ENCODE data around the gene FN3K. TPM values are rescaled to one million over a fixed set of nuclear protein-coding genes. Genes with fewer than 3 reads are reported as not detected.
"Not testable (repeated sequence)": the region's sequence is repeated elsewhere in the genome, so short reads cannot be mapped to it uniquely, and the experiment has no call there.

Gene FN3K
- total RNA-seq, 1 donor from 2014 or later = 40.6 TPM

DNA sequence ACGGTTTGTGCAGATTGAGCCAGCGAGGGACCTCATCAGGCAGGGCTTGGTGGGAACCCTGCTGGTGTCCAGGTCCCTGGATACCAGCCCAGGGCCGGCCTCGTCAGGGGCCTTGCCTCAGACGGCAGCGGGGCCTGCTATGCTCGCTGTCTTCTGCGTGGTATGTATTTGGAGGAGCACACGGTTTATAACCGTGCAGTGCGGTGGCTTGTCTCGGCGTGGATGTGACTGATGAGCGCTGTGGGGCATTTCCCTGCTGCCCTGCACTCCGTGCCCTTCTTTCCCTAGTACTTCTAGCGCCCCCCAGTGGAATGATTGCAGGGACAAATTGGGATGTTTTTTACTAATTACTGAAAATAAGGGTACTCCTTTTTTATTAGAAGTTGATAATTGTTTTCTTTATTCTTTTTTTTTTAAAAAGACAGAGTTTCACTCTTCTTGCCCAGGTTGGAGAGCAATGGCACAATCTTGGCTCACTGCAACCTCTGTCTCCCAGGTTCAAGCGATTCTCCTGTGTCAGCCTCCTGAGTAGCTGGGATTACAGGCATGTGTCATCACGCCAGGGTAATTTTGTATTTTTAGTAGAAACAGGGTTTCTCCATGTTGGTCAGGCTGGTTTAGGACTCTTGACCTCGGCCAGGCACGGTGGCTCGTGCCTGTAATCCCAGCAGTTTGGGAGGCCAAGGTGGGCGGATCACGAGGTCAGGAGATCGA, 31.8 kb downstream of the FN3K start:
- no peaks in the 10 kb centered on the region for H3K9me3 Mint-ChIP-seq (ENCODE audit: low read depth)
- H3K36me3 Mint-ChIP-seq (ENCODE audit: insufficient read depth) = peaks cover 21% of the 10 kb centered on the region
- H3K4me1 Mint-ChIP-seq (ENCODE audit: low read depth) = peaks cover 6% of the 10 kb centered on the region
- H3K27ac Mint-ChIP-seq = peak overlapping the region; percentile 62
- TF ChIP-seq, protein P1, sequence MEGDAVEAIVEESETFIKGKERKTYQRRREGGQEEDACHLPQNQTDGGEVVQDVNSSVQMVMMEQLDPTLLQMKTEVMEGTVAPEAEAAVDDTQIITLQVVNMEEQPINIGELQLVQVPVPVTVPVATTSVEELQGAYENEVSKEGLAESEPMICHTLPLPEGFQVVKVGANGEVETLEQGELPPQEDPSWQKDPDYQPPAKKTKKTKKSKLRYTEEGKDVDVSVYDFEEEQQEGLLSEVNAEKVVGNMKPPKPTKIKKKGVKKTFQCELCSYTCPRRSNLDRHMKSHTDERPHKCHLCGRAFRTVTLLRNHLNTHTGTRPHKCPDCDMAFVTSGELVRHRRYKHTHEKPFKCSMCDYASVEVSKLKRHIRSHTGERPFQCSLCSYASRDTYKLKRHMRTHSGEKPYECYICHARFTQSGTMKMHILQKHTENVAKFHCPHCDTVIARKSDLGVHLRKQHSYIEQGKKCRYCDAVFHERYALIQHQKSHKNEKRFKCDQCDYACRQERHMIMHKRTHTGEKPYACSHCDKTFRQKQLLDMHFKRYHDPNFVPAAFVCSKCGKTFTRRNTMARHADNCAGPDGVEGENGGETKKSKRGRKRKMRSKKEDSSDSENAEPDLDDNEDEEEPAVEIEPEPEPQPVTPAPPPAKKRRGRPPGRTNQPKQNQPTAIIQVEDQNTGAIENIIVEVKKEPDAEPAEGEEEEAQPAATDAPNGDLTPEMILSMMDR (IDR thresholded peaks at IDR 0.05; ENCODE audit: unreplicated experiment) = peak; percentile 68
- no peak for DNase-seq (ENCODE audit: low spot score, unreplicated experiment)
- no peak overlapping the region for H3K4me3 Mint-ChIP-seq (ENCODE audit: low read depth)
- no peaks in the 10 kb centered on the region for H3K27me3 Mint-ChIP-seq

DNA sequence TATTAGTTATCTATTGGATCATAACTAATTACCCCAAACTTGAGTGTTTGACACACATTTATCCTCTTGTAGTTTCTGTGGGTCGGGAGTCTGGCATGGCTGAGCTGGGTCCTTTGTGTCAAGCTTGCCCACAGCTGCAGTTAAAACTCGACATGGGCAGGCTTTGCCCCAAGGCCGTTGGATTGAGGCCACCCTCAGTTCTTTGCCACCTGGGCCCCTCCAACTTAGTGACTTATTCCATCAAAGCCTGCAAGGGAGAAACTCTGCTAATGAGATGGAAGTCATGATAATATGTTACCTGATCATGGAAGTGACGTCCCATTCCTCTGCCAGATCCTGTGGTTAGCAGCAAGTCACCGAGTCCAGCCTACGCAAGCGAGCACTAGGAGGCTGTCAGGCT, 33.6 kb downstream of the FN3K start:
- no peak for DNase-seq (ENCODE audit: low spot score, unreplicated experiment)
- TF ChIP-seq, protein P1 (IDR thresholded peaks at IDR 0.05; ENCODE audit: unreplicated experiment) = no peak
- Mint-ChIP-seq H3K4me3 (ENCODE audit: low read depth) (no peak overlapping the region), H3K27ac (no peak overlapping the region), H3K4me1 (ENCODE audit: low read depth) (peaks cover 1% of the 10 kb centered on the region), H3K36me3 (ENCODE audit: insufficient read depth) (peaks cover 31% of the 10 kb centered on the region), H3K27me3 (no peaks in the 10 kb centered on the region), H3K9me3 (ENCODE audit: low read depth) (no peaks in the 10 kb centered on the region)

DNA sequence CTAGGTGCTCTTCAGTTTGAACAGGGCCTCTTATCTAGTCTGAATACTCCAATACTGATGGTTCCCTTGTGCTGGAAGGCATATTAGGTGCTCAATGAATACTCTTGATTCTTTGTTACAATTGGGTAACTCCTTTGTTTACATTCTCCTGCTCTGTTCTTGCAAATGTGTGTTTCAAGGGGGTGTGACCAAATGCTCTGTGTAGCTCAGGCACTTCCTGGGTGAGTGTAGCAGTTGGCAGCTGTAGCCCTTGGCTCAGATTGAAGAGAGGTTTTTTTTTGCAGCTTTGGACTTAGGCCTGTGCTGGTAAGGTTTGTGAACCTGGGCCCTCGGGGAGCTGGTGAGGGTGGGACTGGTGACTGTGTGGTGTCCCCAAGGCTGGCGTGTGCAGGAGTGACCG, 36.6 kb downstream of the FN3K start:
- no peak overlapping the region for H3K4me3 Mint-ChIP-seq (ENCODE audit: low read depth)
- peaks cover 34% of the 10 kb centered on the region for H3K36me3 Mint-ChIP-seq (ENCODE audit: insufficient read depth)
- H3K9me3 Mint-ChIP-seq (ENCODE audit: low read depth) = peaks cover under 1% of the 10 kb centered on the region

DNA sequence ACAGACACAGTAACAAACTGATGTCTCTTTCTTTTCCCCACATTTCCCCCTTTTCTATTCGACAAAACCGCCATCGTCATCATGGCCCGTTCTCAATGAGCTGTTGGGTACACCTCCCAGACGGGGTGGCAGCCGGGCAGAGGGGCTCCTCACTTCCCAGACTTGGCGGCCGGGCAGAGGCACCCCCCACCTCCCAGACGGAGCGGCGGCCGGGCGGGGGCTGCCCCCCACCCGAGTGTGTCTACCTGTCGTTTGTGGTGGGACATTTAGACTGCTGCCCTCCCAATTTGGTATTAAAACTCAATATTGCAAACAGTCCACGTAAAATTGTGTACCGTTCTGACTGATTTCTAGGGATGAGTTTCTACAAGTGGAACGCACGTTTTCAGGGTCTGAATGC, 39.0 kb downstream of the FN3K start:
- not testable (repeated sequence) for H3K27ac Mint-ChIP-seq; H3K9me3 Mint-ChIP-seq (ENCODE audit: low read depth); DNase-seq (ENCODE audit: low spot score, unreplicated experiment); H3K27me3 Mint-ChIP-seq; H3K4me3 Mint-ChIP-seq (ENCODE audit: low read depth); H3K4me1 Mint-ChIP-seq (ENCODE audit: low read depth)
- peaks cover 29% of the 10 kb centered on the region for H3K36me3 Mint-ChIP-seq (ENCODE audit: insufficient read depth)

More for the DNA sequence above, 36.6 kb downstream of the FN3K start:
- TF ChIP-seq, protein P1 (IDR thresholded peaks at IDR 0.05; ENCODE audit: unreplicated experiment) = no peak
- no peak for DNase-seq (ENCODE audit: low spot score, unreplicated experiment)
- Mint-ChIP-seq H3K27ac (no peak overlapping the region), H3K27me3 (no peaks in the 10 kb centered on the region), H3K4me1 (ENCODE audit: low read depth) (peaks cover 2% of the 10 kb centered on the region)

DNA sequence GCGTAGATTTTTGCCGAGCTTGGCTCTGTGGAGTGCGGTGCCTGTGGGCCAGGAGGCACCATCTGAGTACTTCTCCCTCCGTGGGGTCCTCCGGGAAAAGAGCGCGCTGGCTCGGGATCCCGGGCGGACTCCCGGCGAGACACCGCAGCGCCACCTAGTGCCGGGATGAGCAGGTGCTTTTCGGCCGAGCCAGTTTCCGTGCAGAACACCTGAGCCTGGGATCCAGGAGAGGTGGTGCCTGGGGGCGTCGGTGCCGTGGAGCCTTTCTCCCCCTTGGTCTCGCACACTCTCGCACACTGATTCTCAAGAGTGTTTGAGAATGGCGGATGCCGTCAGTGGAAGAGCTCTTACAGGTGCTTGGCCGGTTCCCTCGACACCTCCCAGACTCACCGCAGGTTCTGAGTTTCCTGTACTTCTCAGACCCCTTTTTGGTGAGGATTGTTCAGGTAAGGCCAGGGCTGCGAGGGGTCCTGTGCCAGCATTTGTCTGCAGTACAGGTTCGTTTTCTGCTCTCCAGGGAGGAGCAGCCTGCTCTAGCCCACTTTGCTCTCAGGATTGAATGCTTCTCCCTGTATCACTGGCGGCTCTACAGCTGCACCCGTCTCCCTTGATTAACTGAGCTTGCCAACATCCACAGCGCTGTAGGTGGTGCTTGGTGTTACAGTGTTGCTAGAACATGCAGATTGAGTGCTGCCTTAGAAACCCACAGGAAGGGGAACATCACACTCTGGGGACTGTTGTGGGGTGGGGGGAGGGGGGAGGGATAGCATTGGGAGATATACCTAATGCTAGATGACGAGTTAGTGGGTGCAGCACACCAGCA, 39.8 kb downstream of the FN3K start:
- peaks cover 4% of the 10 kb centered on the region for H3K9me3 Mint-ChIP-seq (ENCODE audit: low read depth)
- TF ChIP-seq, protein P1 (IDR thresholded peaks at IDR 0.05; ENCODE audit: unreplicated experiment) = peak; percentile 79
- peak; percentile 53 for DNase-seq (ENCODE audit: low spot score, unreplicated experiment)
- peaks cover 26% of the 10 kb centered on the region for H3K36me3 Mint-ChIP-seq (ENCODE audit: insufficient read depth)
- no peak overlapping the region for H3K4me3 Mint-ChIP-seq (ENCODE audit: low read depth)
- H3K4me1 Mint-ChIP-seq (ENCODE audit: low read depth) = peaks cover 2% of the 10 kb centered on the region
- H3K27ac Mint-ChIP-seq = no peak overlapping the region
- H3K27me3 Mint-ChIP-seq = no peaks in the 10 kb centered on the region

Data from progenitor cell of endocrine pancreas (in vitro differentiated cells).